ENCODE data around the gene NOL4L. TPM values are rescaled to one million over a fixed set of nuclear protein-coding genes. Genes with fewer than 3 reads are reported as not detected.

Gene NOL4L
- total RNA-seq, 4 donors from 2014 or later = 5.9 to 20.5 (median 6.9) TPM

- no peak for TF ChIP-seq CTCF (IDR thresholded peaks at IDR 0.05; ENCODE audit: low read depth)
Observed at GRCh38 chr20:32612351-32613191, 27.4 kb upstream of the NOL4L start.

- no peak for TF ChIP-seq CTCF (IDR thresholded peaks at IDR 0.05; ENCODE audit: low read depth)
Observed at GRCh38 chr20:32611868-32612267, 26.7 kb upstream of the NOL4L start.

GRCh38 chr20:32611286-32611685 lies 26.2 kb upstream of the NOL4L start:
- TF ChIP-seq CTCF (IDR thresholded peaks at IDR 0.05; ENCODE audit: low read depth) = no peak

- no peak for TF ChIP-seq CTCF (IDR thresholded peaks at IDR 0.05; ENCODE audit: low read depth)
Observed at GRCh38 chr20:32610472-32611218, 25.5 kb upstream of the NOL4L start.

- no peak for TF ChIP-seq CTCF (IDR thresholded peaks at IDR 0.05; ENCODE audit: low read depth)
Observed at GRCh38 chr20:32609993-32610392, 24.9 kb upstream of the NOL4L start.

GRCh38 chr20:32609111-32609773 lies 24.1 kb upstream of the NOL4L start:
- TF ChIP-seq CTCF (IDR thresholded peaks at IDR 0.05; ENCODE audit: low read depth) = no peak

GRCh38 chr20:32608664-32609015 lies 23.5 kb upstream of the NOL4L start:
- no peak for TF ChIP-seq CTCF (IDR thresholded peaks at IDR 0.05; ENCODE audit: low read depth)
